ENCODE data around the gene UXS1.

The UXS1 gene

DNA sequence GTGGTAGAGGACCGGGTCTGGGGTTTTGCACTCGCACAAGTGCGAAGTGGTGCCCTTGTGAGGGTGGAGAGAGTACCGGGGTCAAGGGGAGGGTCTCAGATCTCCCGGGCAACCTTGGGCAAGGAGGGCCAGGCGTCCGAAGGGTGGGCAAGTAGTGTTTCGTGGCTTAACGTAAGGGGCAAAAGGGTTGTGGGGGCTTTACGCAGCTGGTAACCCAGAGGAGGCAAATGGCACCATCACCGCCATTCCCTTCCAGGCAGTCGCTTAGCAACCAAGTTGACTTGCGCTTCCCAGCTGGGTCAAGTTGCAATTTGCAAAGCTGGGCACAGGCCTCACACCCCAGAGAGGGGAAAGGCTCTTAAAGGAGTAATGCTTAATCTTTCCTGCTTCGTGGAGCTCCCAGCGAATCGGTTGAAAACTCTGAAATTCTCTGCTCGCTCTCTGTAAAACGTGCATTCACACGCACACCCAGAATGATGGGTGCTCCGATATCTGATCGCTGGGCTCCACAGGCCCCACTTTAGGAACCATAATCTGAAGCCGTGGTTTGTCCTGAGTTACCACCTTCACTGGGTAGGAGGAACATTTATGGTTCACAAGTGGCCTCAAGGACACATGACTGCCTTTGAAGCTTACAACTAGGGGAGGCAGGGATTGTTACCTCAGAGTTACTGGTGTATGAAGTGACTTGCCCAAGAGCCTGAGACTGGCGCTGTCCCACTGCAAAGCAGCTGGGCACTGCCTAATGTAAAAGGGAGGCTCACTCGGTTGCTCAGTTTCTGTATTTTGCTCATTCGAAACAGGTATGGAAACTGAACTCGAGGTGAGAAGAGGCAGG is 127.9 kb downstream of the UXS1 start:
- H3K27ac ChIP-seq (ENCODE audit: low read length), result no peak overlapping the region
- DNase-seq (no peak), ATAC-seq (ENCODE audit: insufficient read depth, low read depth) (no peak)
- no peaks in the 10 kb centered on the region for H3K27me3 ChIP-seq (ENCODE audit: insufficient read depth, low read length, poor library complexity)
- H3K79me2 ChIP-seq (ENCODE audit: insufficient read depth, low read length), result no peaks in the 10 kb centered on the region
- no peaks in the 10 kb centered on the region for H3K4me1 ChIP-seq (ENCODE audit: insufficient read depth, low read length)
- no peak overlapping the region for H2AFZ ChIP-seq (ENCODE audit: low read depth, low read length)
- TF ChIP-seq, protein P1, sequence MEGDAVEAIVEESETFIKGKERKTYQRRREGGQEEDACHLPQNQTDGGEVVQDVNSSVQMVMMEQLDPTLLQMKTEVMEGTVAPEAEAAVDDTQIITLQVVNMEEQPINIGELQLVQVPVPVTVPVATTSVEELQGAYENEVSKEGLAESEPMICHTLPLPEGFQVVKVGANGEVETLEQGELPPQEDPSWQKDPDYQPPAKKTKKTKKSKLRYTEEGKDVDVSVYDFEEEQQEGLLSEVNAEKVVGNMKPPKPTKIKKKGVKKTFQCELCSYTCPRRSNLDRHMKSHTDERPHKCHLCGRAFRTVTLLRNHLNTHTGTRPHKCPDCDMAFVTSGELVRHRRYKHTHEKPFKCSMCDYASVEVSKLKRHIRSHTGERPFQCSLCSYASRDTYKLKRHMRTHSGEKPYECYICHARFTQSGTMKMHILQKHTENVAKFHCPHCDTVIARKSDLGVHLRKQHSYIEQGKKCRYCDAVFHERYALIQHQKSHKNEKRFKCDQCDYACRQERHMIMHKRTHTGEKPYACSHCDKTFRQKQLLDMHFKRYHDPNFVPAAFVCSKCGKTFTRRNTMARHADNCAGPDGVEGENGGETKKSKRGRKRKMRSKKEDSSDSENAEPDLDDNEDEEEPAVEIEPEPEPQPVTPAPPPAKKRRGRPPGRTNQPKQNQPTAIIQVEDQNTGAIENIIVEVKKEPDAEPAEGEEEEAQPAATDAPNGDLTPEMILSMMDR (IDR thresholded peaks at IDR 0.05; ENCODE audit: borderline replicate concordance, extremely low read depth, low read length, poor library complexity, severe bottlenecking), result no peak
- TF ChIP-seq EZH2 (IDR thresholded peaks at IDR 0.05; ENCODE audit: borderline replicate concordance, low read depth, low read length, severe bottlenecking), result no peak
- no peaks in the 10 kb centered on the region for H3K9me3 ChIP-seq (ENCODE audit: insufficient read depth, low read length, severe bottlenecking)
- no peaks in the 10 kb centered on the region for H3K36me3 ChIP-seq (ENCODE audit: insufficient read depth, low read length)
- H3K4me2 ChIP-seq (ENCODE audit: insufficient read depth, low read length), result no peak overlapping the region
- H4K20me1 ChIP-seq (ENCODE audit: insufficient read depth, low read length), result no peaks in the 10 kb centered on the region
- H3K9ac ChIP-seq (ENCODE audit: low read depth, low read length), result no peak overlapping the region
- H3K4me3 ChIP-seq (ENCODE audit: low read depth in 1 of 2, low read length in 2 of 2), result no peak overlapping the region

DNA sequence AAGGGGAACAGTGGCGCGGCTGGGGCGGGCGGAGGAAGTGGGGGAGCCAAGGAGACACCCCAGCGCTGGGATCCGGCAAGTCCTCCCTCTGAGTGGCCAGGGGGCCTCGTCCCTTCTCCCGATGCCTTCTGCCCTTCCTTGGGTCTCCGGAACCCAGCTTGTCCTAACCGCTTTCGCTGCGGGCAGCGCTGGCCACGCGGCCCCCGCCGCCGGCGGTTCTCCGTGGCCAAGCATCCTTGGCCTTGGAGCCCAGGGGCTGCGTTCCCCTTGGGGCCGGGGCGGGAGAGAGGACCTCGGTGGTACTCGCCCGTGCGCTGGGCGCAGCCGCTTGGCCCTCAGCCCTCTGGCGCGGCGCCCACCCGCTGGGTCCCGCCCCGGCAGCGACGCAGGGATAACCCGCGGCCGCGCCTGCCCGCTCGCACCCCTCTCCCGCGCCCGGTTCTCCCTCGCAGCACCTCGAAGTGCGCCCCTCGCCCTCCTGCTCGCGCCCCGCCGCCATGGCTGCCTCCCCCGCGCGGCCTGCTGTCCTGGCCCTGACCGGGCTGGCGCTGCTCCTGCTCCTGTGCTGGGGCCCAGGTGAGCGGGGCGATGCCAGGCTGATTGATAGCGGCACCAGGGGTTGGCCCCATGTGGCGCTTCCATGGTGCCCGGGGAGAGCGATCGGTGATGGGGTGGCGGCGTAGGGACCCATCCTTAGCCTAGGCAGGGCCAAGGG is 128.7 kb downstream of the UXS1 start:
- no peak for ATAC-seq (ENCODE audit: insufficient read depth, low read depth)
- no peaks in the 10 kb centered on the region for H4K20me1 ChIP-seq (ENCODE audit: insufficient read depth, low read length)
- no peak for DNase-seq
- H3K4me3 ChIP-seq (ENCODE audit: low read depth in 1 of 2, low read length in 2 of 2), result no peak overlapping the region
- no peaks in the 10 kb centered on the region for H3K36me3 ChIP-seq (ENCODE audit: insufficient read depth, low read length)
- no peak overlapping the region for H2AFZ ChIP-seq (ENCODE audit: low read depth, low read length)
- H3K79me2 ChIP-seq (ENCODE audit: insufficient read depth, low read length), result no peaks in the 10 kb centered on the region
- H3K9ac ChIP-seq (ENCODE audit: low read depth, low read length), result no peak overlapping the region
- H3K4me2 ChIP-seq (ENCODE audit: insufficient read depth, low read length), result no peak overlapping the region
- H3K4me1 ChIP-seq (ENCODE audit: insufficient read depth, low read length), result no peaks in the 10 kb centered on the region
- H3K9me3 ChIP-seq (ENCODE audit: insufficient read depth, low read length, severe bottlenecking), result no peaks in the 10 kb centered on the region
- no peak for TF ChIP-seq EZH2 (IDR thresholded peaks at IDR 0.05; ENCODE audit: borderline replicate concordance, low read depth, low read length, severe bottlenecking)
- no peak overlapping the region for H3K27ac ChIP-seq (ENCODE audit: low read length)
- no peaks in the 10 kb centered on the region for H3K27me3 ChIP-seq (ENCODE audit: insufficient read depth, low read length, poor library complexity)

DNA sequence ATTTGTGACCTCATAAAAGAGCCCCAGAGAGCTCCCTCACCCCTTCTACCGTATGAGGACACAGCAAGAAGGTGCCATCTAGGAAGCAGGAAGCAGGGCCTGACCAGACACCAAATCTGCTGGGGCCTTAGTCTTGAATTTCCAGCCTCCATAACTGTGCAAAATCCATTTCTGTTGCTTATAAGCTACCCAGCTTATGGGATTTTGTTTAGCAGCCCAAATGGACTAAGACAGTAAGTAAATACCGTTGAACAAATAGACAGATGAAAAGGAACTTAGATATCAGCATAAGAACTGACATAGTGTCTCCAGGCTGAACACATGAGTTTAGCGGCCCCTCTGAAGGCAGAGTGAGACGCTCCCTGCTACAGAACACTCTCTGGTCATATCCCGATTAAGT is 130.9 kb downstream of the UXS1 start:
- Histone ChIP-seq H3K27ac (ENCODE audit: low read length) (no peak overlapping the region), H4K20me1 (ENCODE audit: insufficient read depth, low read length) (no peaks in the 10 kb centered on the region), H3K36me3 (ENCODE audit: insufficient read depth, low read length) (no peaks in the 10 kb centered on the region), H3K4me2 (ENCODE audit: insufficient read depth, low read length) (no peak overlapping the region), H3K4me1 (ENCODE audit: insufficient read depth, low read length) (no peaks in the 10 kb centered on the region), H3K79me2 (ENCODE audit: insufficient read depth, low read length) (no peaks in the 10 kb centered on the region), H3K4me3 (ENCODE audit: low read depth in 1 of 2, low read length in 2 of 2) (no peak overlapping the region), H3K9ac (ENCODE audit: low read depth, low read length) (no peak overlapping the region), H3K9me3 (ENCODE audit: insufficient read depth, low read length, severe bottlenecking) (no peaks in the 10 kb centered on the region), H2AFZ (ENCODE audit: low read depth, low read length) (no peak overlapping the region), H3K27me3 (ENCODE audit: insufficient read depth, low read length, poor library complexity) (no peaks in the 10 kb centered on the region)
- TF ChIP-seq, protein P1 (IDR thresholded peaks at IDR 0.05; ENCODE audit: borderline replicate concordance, extremely low read depth, low read length, poor library complexity, severe bottlenecking), result no peak
- no peak for DNase-seq
- no peak for ATAC-seq (ENCODE audit: insufficient read depth, low read depth)

DNA sequence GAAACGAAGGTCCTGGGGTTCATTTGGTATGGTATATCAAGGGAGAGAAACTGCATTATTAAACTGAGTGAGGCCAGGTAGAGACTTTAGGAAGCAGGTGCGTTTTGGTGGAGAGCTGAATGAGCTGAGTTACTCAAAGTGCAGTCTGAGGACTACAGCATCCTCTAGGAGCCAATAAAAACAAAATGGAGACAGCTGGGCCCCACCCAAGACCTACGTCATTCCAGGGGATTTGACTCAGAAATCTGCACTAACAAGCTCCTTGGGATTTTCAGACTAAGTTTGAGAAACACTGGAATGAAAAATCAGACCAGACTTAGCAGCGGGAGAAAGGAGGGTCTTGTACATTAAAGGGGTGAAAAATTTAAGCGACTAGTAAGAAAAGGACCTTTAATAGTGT is 131.5 kb downstream of the UXS1 start:
- Histone ChIP-seq H2AFZ (ENCODE audit: low read depth, low read length) (no peak overlapping the region), H3K27me3 (ENCODE audit: insufficient read depth, low read length, poor library complexity) (no peaks in the 10 kb centered on the region), H4K20me1 (ENCODE audit: insufficient read depth, low read length) (no peaks in the 10 kb centered on the region), H3K9me3 (ENCODE audit: insufficient read depth, low read length, severe bottlenecking) (no peaks in the 10 kb centered on the region), H3K4me3 (ENCODE audit: low read depth in 1 of 2, low read length in 2 of 2) (no peak overlapping the region), H3K27ac (ENCODE audit: low read length) (no peak overlapping the region), H3K36me3 (ENCODE audit: insufficient read depth, low read length) (no peaks in the 10 kb centered on the region), H3K9ac (ENCODE audit: low read depth, low read length) (no peak overlapping the region), H3K4me2 (ENCODE audit: insufficient read depth, low read length) (no peak overlapping the region), H3K4me1 (ENCODE audit: insufficient read depth, low read length) (no peaks in the 10 kb centered on the region), H3K79me2 (ENCODE audit: insufficient read depth, low read length) (no peaks in the 10 kb centered on the region)
- DNase-seq, result no peak
- TF ChIP-seq, protein P1 (IDR thresholded peaks at IDR 0.05; ENCODE audit: borderline replicate concordance, extremely low read depth, low read length, poor library complexity, severe bottlenecking), result no peak
- no peak for TF ChIP-seq EZH2 (IDR thresholded peaks at IDR 0.05; ENCODE audit: borderline replicate concordance, low read depth, low read length, severe bottlenecking)
- ATAC-seq (ENCODE audit: insufficient read depth, low read depth), result no peak

Measured in DND-41 (cell line).